ENCODE results near the gene COL25A1.
"Not testable (repeated sequence)": the region's sequence is repeated elsewhere in the genome, so short reads cannot be mapped to it uniquely, and the experiment has no call there.

COL25A1 gene

DNA sequence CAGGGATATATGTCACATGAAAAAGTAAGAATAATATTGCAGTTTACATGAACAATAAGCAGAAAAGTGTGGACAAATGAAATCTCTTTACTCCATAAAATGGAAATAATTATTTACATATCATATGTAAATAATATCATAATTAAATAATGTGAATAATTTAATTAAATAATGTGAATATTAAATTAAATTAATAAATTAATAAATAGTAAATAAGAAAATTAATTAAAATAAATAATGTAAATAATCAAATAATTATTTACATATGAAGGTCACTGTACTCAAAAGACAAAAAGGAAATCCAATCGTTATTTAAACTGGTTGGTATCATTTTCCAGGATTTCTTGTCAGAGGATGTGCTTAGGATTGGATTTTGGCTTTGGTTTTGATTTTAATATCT lies 338.5 kb downstream of the COL25A1 start:
- DNase-seq (ENCODE audit: low read depth, low spot score): no peak

DNA sequence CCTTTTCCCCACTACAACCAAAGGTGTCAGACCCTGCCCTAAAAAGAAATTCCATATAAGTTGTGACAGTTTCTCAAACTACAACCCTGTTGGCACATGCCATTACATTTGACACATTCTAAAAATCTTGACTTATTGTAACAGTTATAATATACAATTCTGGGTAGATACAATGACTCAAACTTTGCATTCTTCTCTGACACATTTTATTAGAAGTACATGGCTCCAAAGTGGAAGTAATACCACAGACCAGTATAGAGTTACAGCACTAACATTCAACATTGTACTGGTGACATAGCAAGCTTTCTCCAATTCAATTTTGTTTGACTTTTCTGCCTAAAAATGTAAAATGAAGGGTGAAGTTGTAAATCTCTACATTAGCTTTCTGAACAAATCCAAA lies 343.0 kb downstream of the COL25A1 start:
- no peak for DNase-seq (ENCODE audit: low read depth, low spot score)

- no peak for DNase-seq (ENCODE audit: low read depth, low spot score)
Observed at GRCh38 chr4:108954880-108955279, 347.6 kb downstream of the COL25A1 start.

DNA sequence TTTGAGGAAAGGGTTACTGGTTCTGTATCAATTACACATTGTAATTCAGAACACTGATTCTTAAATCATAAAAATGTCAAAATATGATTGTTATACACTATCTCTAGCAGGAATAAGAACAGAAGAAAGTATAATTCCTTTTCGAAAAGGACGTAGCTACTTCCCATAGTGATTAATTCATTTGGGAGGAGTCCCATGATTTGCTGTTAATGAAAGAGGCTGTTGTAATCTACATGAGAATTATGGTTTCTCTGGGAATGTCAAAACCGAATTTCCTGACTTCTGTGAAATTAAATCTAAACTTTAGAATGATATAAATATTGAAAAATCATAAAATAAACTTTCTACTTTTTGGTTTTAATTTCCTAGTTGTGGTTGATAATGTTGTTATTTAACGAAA lies 348.5 kb downstream of the COL25A1 start:
- DNase-seq (ENCODE audit: low read depth, low spot score): no peak

DNA sequence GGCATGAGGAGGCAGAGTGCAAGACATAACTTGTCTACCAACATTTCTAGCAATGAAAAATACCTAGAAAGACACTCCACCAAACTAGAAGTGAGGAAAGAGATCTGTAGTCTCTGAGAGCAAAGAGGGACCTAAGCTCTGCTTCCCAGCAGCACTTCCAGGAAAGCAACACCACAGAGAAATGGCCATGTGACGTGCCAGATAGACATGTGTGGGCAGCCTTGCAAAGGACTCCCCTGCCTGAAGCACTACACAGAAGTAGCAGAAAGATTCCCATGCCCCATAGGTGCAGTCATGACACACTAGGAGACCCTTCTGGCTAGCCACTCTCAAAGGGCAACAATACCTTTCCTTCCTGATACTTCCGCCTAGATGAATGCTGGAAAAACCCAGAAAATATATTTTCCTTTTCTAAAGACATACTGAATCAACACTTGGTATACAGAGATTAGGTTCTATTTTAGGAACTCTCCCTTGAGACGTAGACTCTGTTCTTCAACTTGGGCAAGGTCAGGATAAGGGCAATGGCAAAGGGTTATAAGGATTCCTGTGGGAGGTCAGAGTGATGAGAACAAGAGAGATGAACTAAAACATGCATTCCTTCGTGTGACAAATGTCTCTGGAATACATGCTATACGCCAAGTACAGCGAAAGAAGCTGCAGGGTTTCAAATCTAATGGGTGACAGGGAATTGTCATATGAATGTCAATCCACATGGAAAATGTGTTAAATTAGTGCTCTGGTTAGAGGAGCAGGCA lies 352.1 kb downstream of the COL25A1 start:
- no peak for DNase-seq (ENCODE audit: low read depth, low spot score)

DNA sequence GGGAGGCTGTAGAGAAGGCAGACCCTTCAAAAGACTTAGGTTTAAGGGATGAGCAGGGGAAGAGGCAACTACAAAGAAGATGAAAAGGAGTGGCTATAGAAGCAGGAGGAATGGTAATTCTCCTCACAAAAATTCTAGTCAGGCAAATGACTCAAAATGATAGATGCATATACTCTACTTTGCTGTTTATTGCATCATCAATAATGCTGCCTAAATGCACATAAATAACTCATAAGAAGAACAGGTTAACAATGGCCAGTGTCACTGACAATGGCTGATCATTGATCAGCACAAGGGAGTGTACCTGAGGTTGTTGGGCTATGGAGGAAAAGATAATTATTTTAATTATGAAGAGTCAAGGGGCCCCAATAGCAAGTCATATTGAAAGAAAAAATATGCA lies 354.9 kb downstream of the COL25A1 start:
- no peak for DNase-seq (ENCODE audit: low read depth, low spot score)

DNA sequence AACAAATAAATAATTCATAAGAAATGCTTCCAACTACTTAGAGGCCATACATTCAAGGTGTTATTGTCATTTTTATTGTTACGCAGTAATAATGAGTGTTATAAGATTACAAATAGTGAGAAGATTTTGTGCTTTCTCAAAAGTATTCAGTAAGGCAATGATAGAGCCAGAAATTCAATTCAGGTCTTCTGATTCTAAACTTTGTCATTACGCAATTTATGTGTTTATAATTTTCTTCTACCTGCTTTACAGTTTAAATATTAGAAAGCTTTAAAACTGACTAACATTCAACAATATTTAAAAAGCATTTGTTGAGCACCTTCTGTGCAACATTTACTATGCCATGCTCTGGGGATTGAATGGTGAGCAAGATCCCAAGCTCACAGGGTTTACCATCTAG lies 356.2 kb downstream of the COL25A1 start:
- no peak for DNase-seq (ENCODE audit: low read depth, low spot score)

GRCh38 chr4:108943976-108944591 lies 358.4 kb downstream of the COL25A1 start:
- no peak for DNase-seq (ENCODE audit: low read depth, low spot score)

GRCh38 chr4:108943371-108943770 lies 359.1 kb downstream of the COL25A1 start:
- no peak for DNase-seq (ENCODE audit: low read depth, low spot score)

GRCh38 chr4:108941904-108942430 lies 360.5 kb downstream of the COL25A1 start:
- DNase-seq (ENCODE audit: low read depth, low spot score): no peak

- DNase-seq (ENCODE audit: low read depth, low spot score): no peak
Observed at GRCh38 chr4:108940634-108941033, 361.8 kb downstream of the COL25A1 start.

GRCh38 chr4:108940149-108940548 lies 362.3 kb downstream of the COL25A1 start:
- DNase-seq (ENCODE audit: low read depth, low spot score): no peak

DNA sequence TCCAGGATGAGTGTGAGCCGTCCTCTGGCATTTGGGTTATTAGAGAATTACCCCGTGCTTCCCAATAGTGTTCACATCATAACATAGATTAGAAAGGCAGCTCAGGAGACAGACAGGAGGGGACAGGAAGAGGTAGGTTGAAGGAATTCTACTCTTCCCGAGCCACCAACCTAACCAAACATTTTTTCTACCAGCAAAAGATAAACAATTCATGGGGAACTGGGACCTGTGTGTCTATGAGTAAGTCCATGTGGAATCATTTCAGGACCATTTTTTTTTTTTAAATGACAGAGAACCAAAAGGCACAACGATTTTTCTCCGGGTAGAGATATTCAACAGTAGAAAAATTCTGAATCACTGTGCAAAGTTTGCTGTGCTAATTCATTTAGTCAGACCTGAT lies 365.4 kb downstream of the COL25A1 start:
- DNase-seq (ENCODE audit: low read depth, low spot score): no peak

- DNase-seq (ENCODE audit: low read depth, low spot score): not testable (repeated sequence)
Observed at GRCh38 chr4:108933925-108934324, 368.5 kb downstream of the COL25A1 start.

- DNase-seq (ENCODE audit: low read depth, low spot score): no peak
Observed at GRCh38 chr4:108933046-108933445, 369.4 kb downstream of the COL25A1 start.

- DNase-seq (ENCODE audit: low read depth, low spot score): no peak
Observed at GRCh38 chr4:108931926-108932325, 370.5 kb downstream of the COL25A1 start.

DNA sequence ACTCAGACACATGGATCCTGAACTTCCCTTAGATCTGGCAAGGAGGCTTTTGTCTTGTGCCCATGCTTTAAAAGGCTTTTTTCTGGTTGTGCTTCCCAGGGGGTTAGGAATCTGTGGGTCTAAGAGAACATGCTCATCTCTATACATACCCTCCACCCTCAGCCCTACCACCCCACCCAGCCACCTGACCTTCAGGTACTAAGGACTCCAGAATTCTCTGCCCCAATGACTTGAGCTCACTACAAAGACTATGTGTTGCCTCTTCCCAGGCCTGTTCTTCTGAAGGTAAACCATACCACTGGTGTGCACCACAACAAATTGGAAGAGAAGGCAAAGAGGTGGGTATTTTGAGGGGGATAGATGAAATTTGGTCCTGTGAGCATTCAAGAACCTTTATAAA lies 372.3 kb downstream of the COL25A1 start:
- no peak for DNase-seq (ENCODE audit: low read depth, low spot score)

DNA sequence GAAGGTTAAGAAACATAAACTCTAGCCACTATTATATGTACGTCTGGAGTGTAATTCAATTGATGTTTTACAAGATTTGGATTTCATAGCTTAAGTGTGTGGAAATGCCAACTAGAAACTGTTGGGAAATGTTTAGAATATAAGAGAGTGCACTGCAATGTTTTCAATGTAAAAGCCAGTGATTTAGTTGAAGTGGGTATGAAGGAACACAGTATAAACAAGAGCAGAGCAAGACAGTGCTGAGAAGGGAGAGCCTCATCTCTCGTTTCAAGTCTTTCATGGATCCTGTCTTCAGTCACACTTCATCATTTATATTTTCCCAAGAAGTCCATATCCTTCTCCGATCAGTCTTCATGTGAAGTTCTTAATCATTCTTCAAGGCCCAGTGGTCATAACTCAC lies 375.7 kb downstream of the COL25A1 start:
- DNase-seq (ENCODE audit: low read depth, low spot score): no peak

GRCh38 chr4:108926061-108926460 lies 376.4 kb downstream of the COL25A1 start:
- no peak for DNase-seq (ENCODE audit: low read depth, low spot score)

- DNase-seq (ENCODE audit: low read depth, low spot score): no peak
Observed at GRCh38 chr4:108922191-108922590, 380.3 kb downstream of the COL25A1 start.

GRCh38 chr4:108920395-108921087 lies 381.9 kb downstream of the COL25A1 start:
- DNase-seq (ENCODE audit: low read depth, low spot score): no peak

GRCh38 chr4:108919226-108919893 lies 383.1 kb downstream of the COL25A1 start:
- DNase-seq (ENCODE audit: low read depth, low spot score): no peak
